Breast epithelium (tissue), 4 donors: ENCODE measurements around the gene MRPL43. TPM values are rescaled to one million over a fixed set of nuclear protein-coding genes. Genes with fewer than 3 reads are reported as not detected.

ENCODE experiments used
- DNase-seq, 2 donors: peaks; one replicate each; pipeline ENCODE4 v3.0.0-alpha.2; 2019; ENCODE audit warnings: low spot score in 2 of 2
- H3K27ac ChIP-seq, 2 donors: fragments of 200-600 bp; sonication (generic) in 1 of 2; one replicate each; pipeline ENCODE4 v1.5.1; 2016 to 2019; ENCODE audit warnings: mild to moderate bottlenecking in 1 of 2
- H3K27me3 ChIP-seq, 2 donors: fragments of 200-600 bp; sonication (generic) in 1 of 2; one replicate each; pipeline versions ENCODE4 v1.5.1 to v1.6.0; 2017 to 2019; ENCODE audit warnings: control low read depth in 1 of 2, mild to moderate bottlenecking in 1 of 2
- H3K36me3 ChIP-seq: fragments of 200-600 bp; one replicate; pipeline ENCODE4 v1.5.1; 2019
- H3K4me1 ChIP-seq, 2 donors: fragments of 200-600 bp; sonication (generic); one replicate each; pipeline ENCODE4 v1.5.1; 2016 to 2019; ENCODE audit warnings: control low read depth in 1 of 2
- H3K4me3 ChIP-seq, 3 donors: fragments of 200-600 bp; sonication (generic); 1 replicate in 2 of 3; 2 replicates in 1 of 3; pipeline ENCODE4 v1.5.1; 2016 to 2019; ENCODE audit warnings: mild to moderate bottlenecking in 3 of 3, moderate library complexity in 2 of 3
- H3K9me3 ChIP-seq, 2 donors: fragments of 200-600 bp; sonication (generic) in 1 of 2; one replicate each; pipeline ENCODE4 v1.5.1; 2016 to 2019; ENCODE audit warnings: control low read depth in 1 of 2
- POLR2A ChIP-seq: fragments of 450-650 bp; IDR thresholded peaks from one replicate; pipeline ENCODE4 v1.6.1; 2016; ENCODE audit warnings: antibody characterized with exemption, mild to moderate bottlenecking, moderate library complexity
- POLR2AphosphoS5 ChIP-seq, 3 donors: sonication (generic); formaldehyde crosslinking; IDR thresholded peaks; one replicate each; pipeline ENCODE4 v1.6.1; 2017; ENCODE audit warnings: antibody characterized with exemption in 3 of 3
- intact Hi-C: fragments of 100-400 bp; cut with DNase I; formaldehyde crosslinking; loops from one replicate; pipeline ENCODE4 v1.15.1; 2023; ENCODE audit warnings: low total_unique reads
- total RNA-seq, 3 donors: library from RNA; depleted of rRNA; stranded (reverse); fragments of >200 nt; gene quantifications; one replicate each; pipeline ENCODE4 v1.1.0, GENCODE V29; 2016
- TF ChIP-seq, protein P1 (sequence below), 3 donors: fragments of 450-650 bp; IDR thresholded peaks; one replicate each; pipeline ENCODE4 v1.5.1; 2016 to 2017; ENCODE audit warnings: antibody characterized with exemption in 3 of 3, mild to moderate bottlenecking in 3 of 3, moderate library complexity in 3 of 3

Gene MRPL43
- total RNA-seq, 3 donors from 2014 or later, result 75.4 to 104 (median 84.6) TPM

DNA sequence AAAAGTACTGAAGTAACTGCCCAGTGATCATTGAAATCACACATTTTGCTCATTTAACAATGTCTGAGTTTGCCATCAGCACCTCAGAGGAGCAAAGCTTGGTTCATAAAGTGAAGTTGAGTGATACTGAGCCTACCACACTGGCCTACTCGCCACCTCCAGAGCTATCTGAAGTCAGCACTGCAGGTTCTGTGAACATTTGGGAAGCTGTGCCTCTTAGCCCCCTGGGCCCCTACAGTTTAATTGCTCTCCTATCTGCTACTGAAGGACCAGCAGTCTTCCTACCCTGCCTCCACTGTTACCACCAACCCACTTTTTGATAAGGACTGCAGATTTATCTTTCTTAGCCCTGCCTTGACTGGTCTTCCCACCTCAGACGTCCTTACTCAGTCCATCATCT, 20.0 kb downstream of the MRPL43 start:
- TF ChIP-seq POLR2A (no peak), POLR2AphosphoS5 (IDR thresholded peaks at IDR 0.05) (no peak)
- TF ChIP-seq, protein P1, sequence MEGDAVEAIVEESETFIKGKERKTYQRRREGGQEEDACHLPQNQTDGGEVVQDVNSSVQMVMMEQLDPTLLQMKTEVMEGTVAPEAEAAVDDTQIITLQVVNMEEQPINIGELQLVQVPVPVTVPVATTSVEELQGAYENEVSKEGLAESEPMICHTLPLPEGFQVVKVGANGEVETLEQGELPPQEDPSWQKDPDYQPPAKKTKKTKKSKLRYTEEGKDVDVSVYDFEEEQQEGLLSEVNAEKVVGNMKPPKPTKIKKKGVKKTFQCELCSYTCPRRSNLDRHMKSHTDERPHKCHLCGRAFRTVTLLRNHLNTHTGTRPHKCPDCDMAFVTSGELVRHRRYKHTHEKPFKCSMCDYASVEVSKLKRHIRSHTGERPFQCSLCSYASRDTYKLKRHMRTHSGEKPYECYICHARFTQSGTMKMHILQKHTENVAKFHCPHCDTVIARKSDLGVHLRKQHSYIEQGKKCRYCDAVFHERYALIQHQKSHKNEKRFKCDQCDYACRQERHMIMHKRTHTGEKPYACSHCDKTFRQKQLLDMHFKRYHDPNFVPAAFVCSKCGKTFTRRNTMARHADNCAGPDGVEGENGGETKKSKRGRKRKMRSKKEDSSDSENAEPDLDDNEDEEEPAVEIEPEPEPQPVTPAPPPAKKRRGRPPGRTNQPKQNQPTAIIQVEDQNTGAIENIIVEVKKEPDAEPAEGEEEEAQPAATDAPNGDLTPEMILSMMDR (IDR thresholded peaks at IDR 0.05), result no peak

DNA sequence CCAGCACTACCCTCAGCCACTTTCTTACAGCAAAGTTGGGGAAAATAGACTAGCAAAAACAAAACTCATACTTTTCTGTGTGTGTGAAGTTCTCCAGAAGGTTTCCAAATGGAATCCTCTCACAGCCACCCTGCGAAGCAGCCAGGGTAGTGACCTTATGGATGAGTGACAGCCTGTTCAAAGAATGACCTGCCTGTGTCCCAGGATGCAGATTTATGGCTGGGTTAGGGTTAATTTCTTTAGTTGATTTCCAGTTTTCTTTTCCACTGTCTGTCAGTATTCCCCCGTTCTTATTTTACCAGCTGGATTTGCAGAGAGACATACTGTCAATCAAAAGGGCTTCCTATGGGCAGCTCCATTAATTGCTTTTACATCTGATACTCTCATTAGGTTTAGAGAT, 20.4 kb downstream of the MRPL43 start:
- Histone ChIP-seq H3K4me1 (no peaks in the 10 kb centered on the region), H3K9me3 (no peaks in the 10 kb centered on the region), H3K27ac (no peak overlapping the region), H3K36me3 (no peaks in the 10 kb centered on the region), H3K27me3 (no peaks in the 10 kb centered on the region), H3K4me3 (no peak overlapping the region)
- TF ChIP-seq, protein P1 (IDR thresholded peaks at IDR 0.05), result no peak
- TF ChIP-seq POLR2AphosphoS5 (IDR thresholded peaks at IDR 0.05) (no peak), POLR2A (no peak)
- intact Hi-C loops, result no loop called here
- DNase-seq, result no peak

More for the DNA sequence above, 20.0 kb downstream of the MRPL43 start:
- intact Hi-C loops, result no loop called here
- Histone ChIP-seq H3K27ac (no peak overlapping the region), H3K4me1 (no peaks in the 10 kb centered on the region), H3K9me3 (no peaks in the 10 kb centered on the region), H3K27me3 (no peaks in the 10 kb centered on the region), H3K4me3 (no peak overlapping the region), H3K36me3 (no peaks in the 10 kb centered on the region)
- no peak for DNase-seq

DNA sequence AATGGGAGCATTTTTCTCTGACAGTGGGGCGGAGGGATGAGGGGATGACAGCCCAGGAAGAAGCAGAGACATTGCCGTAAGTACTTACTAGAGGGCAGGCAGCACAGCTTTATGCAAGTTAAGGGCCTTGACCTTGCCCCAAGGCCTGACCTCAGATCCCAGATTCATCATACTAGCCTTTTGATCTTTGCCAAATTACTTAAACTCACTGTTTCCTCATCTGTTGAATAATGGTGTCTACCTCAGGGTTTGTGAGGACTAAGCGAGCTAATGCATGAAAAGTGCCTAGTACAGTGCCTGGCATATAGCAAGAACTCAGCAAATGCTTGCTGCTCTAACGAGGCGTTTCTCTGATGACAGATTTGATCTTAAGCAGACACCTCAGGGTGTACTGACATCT, 21.5 kb downstream of the MRPL43 start:
- no peaks in the 10 kb centered on the region for H3K36me3 ChIP-seq
- intact Hi-C loops, result no loop called here

DNA sequence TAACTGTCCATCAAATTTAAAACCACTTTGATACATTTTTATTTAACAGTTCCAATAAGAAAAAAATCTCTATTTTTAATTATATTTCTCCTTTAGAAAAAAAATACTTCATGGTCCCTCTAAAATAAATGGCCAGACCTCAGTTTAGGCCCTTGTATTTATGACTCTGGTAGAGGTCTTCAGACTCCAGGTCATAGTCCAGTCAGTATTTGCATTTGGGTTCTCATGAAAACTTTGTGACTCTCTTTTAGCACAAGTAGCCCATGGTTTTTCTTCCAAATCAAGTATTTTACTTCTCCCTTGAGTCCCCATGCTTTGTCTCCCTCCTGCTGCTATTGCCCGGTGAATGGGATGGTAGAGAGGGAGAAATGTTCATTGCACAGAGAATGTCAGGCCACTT, 23.5 kb downstream of the MRPL43 start:
- intact Hi-C loops, result no loop called here
- no peaks in the 10 kb centered on the region for H3K36me3 ChIP-seq
- H3K4me3 ChIP-seq, result no peak overlapping the region
- TF ChIP-seq POLR2AphosphoS5 (IDR thresholded peaks at IDR 0.05), result no peak
- TF ChIP-seq, protein P1 (IDR thresholded peaks at IDR 0.05), result no peak
- no peak for TF ChIP-seq POLR2A
- no peaks in the 10 kb centered on the region for H3K27me3 ChIP-seq
- DNase-seq, result no peak
- H3K9me3 ChIP-seq, result no peaks in the 10 kb centered on the region
- no peak overlapping the region for H3K27ac ChIP-seq
- no peaks in the 10 kb centered on the region for H3K4me1 ChIP-seq

More for the DNA sequence above, 21.5 kb downstream of the MRPL43 start:
- DNase-seq, result no peak
- no peak overlapping the region for H3K27ac ChIP-seq
- no peaks in the 10 kb centered on the region for H3K4me1 ChIP-seq
- H3K9me3 ChIP-seq, result no peaks in the 10 kb centered on the region
- no peak overlapping the region for H3K4me3 ChIP-seq
- no peaks in the 10 kb centered on the region for H3K27me3 ChIP-seq
- TF ChIP-seq POLR2A (no peak), POLR2AphosphoS5 (IDR thresholded peaks at IDR 0.05) (no peak)
- TF ChIP-seq, protein P1 (IDR thresholded peaks at IDR 0.05), result no peak

DNA sequence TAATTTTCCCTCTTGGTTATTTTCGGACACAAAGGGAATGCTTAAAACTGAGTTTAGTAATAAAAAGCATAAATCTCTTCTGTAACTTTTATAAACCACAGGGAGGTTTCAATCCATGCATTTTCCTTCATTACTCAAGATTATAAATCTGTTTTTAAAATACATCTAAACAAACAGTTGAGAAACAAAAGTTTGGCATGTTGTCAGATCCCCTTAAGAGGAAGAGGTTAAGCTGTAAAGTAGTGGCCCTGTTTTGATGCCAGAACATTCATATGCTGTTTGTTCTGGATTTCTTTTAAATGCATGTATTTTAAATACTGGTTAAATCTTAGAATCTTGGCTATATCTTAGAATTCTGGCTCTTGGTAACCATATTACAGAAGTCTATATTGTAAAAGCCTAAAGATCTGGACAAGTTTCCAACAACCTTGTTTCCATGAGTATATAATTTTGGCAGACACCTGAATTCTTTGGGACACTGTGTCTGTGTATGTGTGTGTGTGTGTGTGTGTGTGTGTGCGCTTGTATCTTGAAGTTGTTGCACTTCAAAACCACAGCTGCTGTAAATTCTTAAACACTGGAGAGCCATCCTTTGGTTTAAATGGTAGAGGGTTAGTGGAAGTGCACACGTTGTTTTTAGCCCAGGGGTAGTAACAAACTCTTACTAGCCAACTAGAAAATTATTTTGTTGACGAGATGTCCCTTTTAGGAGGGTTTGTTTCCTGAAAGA, 24.8 kb downstream of the MRPL43 start:
- TF ChIP-seq, protein P1 (IDR thresholded peaks at IDR 0.05), result no peak
- TF ChIP-seq POLR2AphosphoS5 (IDR thresholded peaks at IDR 0.05), result no peak
- Histone ChIP-seq H3K27me3 (no peaks in the 10 kb centered on the region), H3K4me3 (no peak overlapping the region), H3K4me1 (no peaks in the 10 kb centered on the region), H3K9me3 (no peaks in the 10 kb centered on the region), H3K27ac (no peak overlapping the region), H3K36me3 (peaks cover 3% of the 10 kb centered on the region)
- no peak for DNase-seq
- intact Hi-C loops, result no loop called here
